Measurements from ENCODE around the gene TMEM92.

DNA sequence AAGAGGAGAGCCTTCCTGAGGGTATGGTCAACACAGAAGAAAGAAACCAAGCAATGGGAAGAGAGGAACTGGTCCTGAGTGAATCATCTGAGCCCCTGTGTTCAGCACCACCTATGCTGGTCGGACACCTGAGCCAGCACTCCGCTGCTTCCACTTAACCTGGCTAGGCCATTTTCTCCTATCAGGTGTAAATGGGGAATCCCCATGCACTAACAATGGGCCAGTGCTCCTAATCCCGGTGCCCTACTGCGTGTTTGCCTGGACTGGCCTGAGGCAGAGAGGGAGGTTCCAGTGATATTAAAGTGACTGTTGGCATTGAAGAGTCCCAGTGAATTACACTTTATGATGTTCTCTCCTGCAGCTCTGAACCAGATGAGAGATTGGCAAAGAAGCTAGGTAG, 37.2 kb downstream of the TMEM92 start:
- TF ChIP-seq GATA3 (IDR thresholded peaks at IDR 0.05; ENCODE audit: low read depth, low read length): no peak
- no peak for TF ChIP-seq GATA2 (IDR thresholded peaks at IDR 0.05; ENCODE audit: low read depth, low read length)

Measured in SH-SY5Y (cell line).